ENCODE results near the gene CXorf66.

- no peak for TF ChIP-seq CTCF (IDR thresholded peaks at IDR 0.05)
- TF ChIP-seq POLR2A (IDR thresholded peaks at IDR 0.05) = no peak
- no peak for TF ChIP-seq POLR2AphosphoS5 (IDR thresholded peaks at IDR 0.05)
- no peak for TF ChIP-seq EP300 (IDR thresholded peaks at IDR 0.05)
Measured at GRCh38 chrX:139972113-139972512, 6.8 kb upstream of the CXorf66 start.

Data from stomach (tissue), 4 donors.